Spleen (tissue), 11 donors: ENCODE measurements around the gene DBH. TPM values are rescaled to one million over a fixed set of nuclear protein-coding genes. Genes with fewer than 3 reads are reported as not detected.

Experiments used
- DNase-seq: peaks from one replicate; pipeline ENCODE4 v3.0.0-alpha.2; 2020
- H3K27ac ChIP-seq, 8 donors: fragments of 200-600 bp; sonication (generic) in 7 of 8; 1 replicate in 4 of 8; 2 replicates in 4 of 8; pipeline versions ENCODE4 v1.5.0 to v1.8.0; 2016 to 2021; ENCODE audit warnings: inconsistent platforms in 4 of 8, mild to moderate bottlenecking in 4 of 8, moderate library complexity in 1 of 8
- H3K27me3 ChIP-seq, 7 donors: fragments of 200-600 bp; sonication (generic) in 6 of 7; replicated peaks in 1 of 7; 1 replicate in 4 of 7; 2 replicates in 3 of 7; pipeline versions ENCODE4 v1.5.0 to v1.8.0; 2016 to 2021; ENCODE audit warnings: inconsistent platforms in 3 of 7, mild to moderate bottlenecking in 1 of 7
- H3K36me3 ChIP-seq, 6 donors: fragments of 200-600 bp; sonication (generic) in 5 of 6; 1 replicate in 4 of 6; 2 replicates in 2 of 6; pipeline versions ENCODE4 v1.5.0 to v1.8.0; 2016 to 2021; ENCODE audit warnings: inconsistent platforms in 2 of 6
- H3K4me1 ChIP-seq, 6 donors: fragments of 200-600 bp; sonication (generic) in 5 of 6; 1 replicate in 3 of 6; 2 replicates in 3 of 6; pipeline versions ENCODE4 v1.5.0 to v1.8.0; 2016 to 2021; ENCODE audit warnings: inconsistent platforms in 3 of 6
- H3K4me3 ChIP-seq, 8 donors: fragments of 200-600 bp; sonication (generic) in 7 of 8; 1 replicate in 4 of 8; 2 replicates in 4 of 8; pipeline versions ENCODE4 v1.5.0 to v1.8.0; 2016 to 2021; ENCODE audit warnings: inconsistent platforms in 4 of 8, mild to moderate bottlenecking in 4 of 8, moderate library complexity in 2 of 8
- H3K9me3 ChIP-seq, 8 donors: fragments of 200-600 bp; sonication (generic) in 7 of 8; 1 replicate in 4 of 8; 2 replicates in 4 of 8; pipeline versions ENCODE4 v1.5.0 to v1.8.0; 2016 to 2021; ENCODE audit warnings: inconsistent platforms in 4 of 8
- POLR2A ChIP-seq, 3 donors: fragments of 450-650 bp; IDR thresholded peaks; one replicate each; pipeline ENCODE4 v1.5.1; 2017; ENCODE audit warnings: antibody characterized with exemption in 3 of 3, mild to moderate bottlenecking in 1 of 3
- POLR2AphosphoS5 ChIP-seq, 3 donors: sonication (generic); formaldehyde crosslinking; IDR thresholded peaks; one replicate each; pipeline ENCODE4 v1.5.1; 2017; ENCODE audit warnings: antibody characterized with exemption in 3 of 3
- WGBS, 5 donors: extraction: QIAGEN DNeasy Blood & Tissue Kit in 3 of 5; methylation state at CpG; one replicate each; pipeline versions ENCODE4 v1.1.5 to v1.1.7; 2013 to 2018; 5-methylcytosine and 5-hydroxymethylcytosine counted together
- intact Hi-C: fragments of 100-400 bp; cut with DNase I; formaldehyde crosslinking; loops from one replicate; pipeline ENCODE4 v1.15.0; 2023; ENCODE audit warnings: low total_unique reads
- polyA plus RNA-seq, 3 donors: library from polyadenylated mRNA; stranded (reverse); fragments of 200-250 nt; gene quantifications; one replicate each; pipeline ENCODE4 v1.2.1, GENCODE V29; 2013
- total RNA-seq, 7 donors: library from RNA; depleted of rRNA in 3 of 7; stranded (reverse); fragments of >200 nt in 3 of 7; fragmentation: NEBNext Ultra II Directional in 4 of 7; extraction: Animal tissue kit (Norgen Biotek cat#: 25700) in 4 of 7; gene quantifications; one replicate each; pipeline versions ENCODE4 v1.1.0 to v1.2.1, GENCODE V29; 2016 to 2021
- TF ChIP-seq, protein P1 (sequence below), 11 experiments: fragments of 200-600 bp in 7 of 11; fragments of 450-650 bp in 4 of 11; sonication (generic) in 4 of 11; IDR thresholded peaks in 8 of 11; conservative IDR thresholded peaks in 3 of 11; 1 replicate in 7 of 11; 2 replicates in 4 of 11; pipeline versions ENCODE4 v1.4.0 to v1.8.0; 2016 to 2021; ENCODE audit warnings: antibody characterized with exemption in 11 of 11, inconsistent platforms in 4 of 11, mild to moderate bottlenecking in 1 of 11
- donor health status: healthy with polysubstance abuse.
- donor health status: DM: no; HTN: no; CAD: no; lungs with moderate emphysema.
- donor health status: DM: no; HTN: no; CAD: no.
- donor health status: Bipolar disorder and iron deficiency.
- donor health status: healthy.
- donor health status: DM: no; HTN: no; CAD: no.
- donor health status: DM: yes; HTN: yes; CAD: no.

DBH gene
- total and polyA plus RNA-seq, 10 donors = 0.03 to 1.2 (median 0.32) TPM; not detected in 2

- peaks cover 0 to 3% (median 0%) of the 10 kb centered on the region in 6 donors for H3K4me1 ChIP-seq
- intact Hi-C loops = no loop called here
- no peak for DNase-seq
- H3K27me3 ChIP-seq = peaks cover 0 to 55% (median 5%) of the 10 kb centered on the region in 7 donors
- TF ChIP-seq POLR2A (IDR thresholded peaks at IDR 0.05) (no peak), POLR2AphosphoS5 (IDR thresholded peaks at IDR 0.05) (no peak)
- TF ChIP-seq, protein P1, sequence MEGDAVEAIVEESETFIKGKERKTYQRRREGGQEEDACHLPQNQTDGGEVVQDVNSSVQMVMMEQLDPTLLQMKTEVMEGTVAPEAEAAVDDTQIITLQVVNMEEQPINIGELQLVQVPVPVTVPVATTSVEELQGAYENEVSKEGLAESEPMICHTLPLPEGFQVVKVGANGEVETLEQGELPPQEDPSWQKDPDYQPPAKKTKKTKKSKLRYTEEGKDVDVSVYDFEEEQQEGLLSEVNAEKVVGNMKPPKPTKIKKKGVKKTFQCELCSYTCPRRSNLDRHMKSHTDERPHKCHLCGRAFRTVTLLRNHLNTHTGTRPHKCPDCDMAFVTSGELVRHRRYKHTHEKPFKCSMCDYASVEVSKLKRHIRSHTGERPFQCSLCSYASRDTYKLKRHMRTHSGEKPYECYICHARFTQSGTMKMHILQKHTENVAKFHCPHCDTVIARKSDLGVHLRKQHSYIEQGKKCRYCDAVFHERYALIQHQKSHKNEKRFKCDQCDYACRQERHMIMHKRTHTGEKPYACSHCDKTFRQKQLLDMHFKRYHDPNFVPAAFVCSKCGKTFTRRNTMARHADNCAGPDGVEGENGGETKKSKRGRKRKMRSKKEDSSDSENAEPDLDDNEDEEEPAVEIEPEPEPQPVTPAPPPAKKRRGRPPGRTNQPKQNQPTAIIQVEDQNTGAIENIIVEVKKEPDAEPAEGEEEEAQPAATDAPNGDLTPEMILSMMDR (IDR thresholded peaks at IDR 0.05 in 8 of 11, conservative IDR thresholded peaks at IDR 0.05 in 3 of 11) = no peak
- H3K36me3 ChIP-seq = no peaks in the 10 kb centered on the region
- WGBS, 5 donors = 70 to 78% (median 75%) methylated on average over 11 to 27 of the region's 27 CpGs
- no peak overlapping the region for H3K4me3 ChIP-seq
- H3K9me3 ChIP-seq = no peaks in the 10 kb centered on the region
- no peak overlapping the region for H3K27ac ChIP-seq
Observed at GRCh38 chr9:133664173-133665050, 28.2 kb downstream of the DBH start.

DNA sequence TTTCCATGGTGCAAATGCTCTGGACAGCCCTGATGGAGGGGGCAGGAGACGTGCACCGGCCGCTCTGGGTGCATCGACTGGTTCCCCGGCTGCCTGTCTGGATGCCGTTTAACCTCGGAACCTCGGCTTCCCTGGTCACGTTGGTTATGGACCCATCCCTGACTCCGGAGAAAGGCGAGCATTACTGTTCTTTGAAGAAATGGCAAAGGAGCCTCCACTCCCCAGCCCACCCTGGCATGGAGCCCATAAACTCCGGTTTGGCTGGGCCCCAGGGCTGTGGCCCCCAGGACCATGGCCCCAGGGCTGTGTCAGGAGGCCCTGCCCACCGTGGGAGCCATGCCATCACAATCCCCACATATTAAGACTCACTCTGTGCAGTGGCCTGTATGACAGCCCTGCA is 28.9 kb downstream of the DBH start:
- WGBS, 5 donors = 89 to 98% (median 91%) methylated on average over 13 of the region's 13 CpGs
- Histone ChIP-seq H3K36me3 (no peaks in the 10 kb centered on the region), H3K4me3 (no peak overlapping the region), H3K9me3 (no peaks in the 10 kb centered on the region), H3K27ac (no peak overlapping the region), H3K27me3 (peaks cover 0 to 48% (median 5%) of the 10 kb centered on the region in 7 donors), H3K4me1 (no peaks in the 10 kb centered on the region)
- intact Hi-C loops = no loop called here
- no peak for TF ChIP-seq POLR2AphosphoS5 (IDR thresholded peaks at IDR 0.05)
- TF ChIP-seq, protein P1 (IDR thresholded peaks at IDR 0.05 in 8 of 11, conservative IDR thresholded peaks at IDR 0.05 in 3 of 11) = no peak
- no peak for TF ChIP-seq POLR2A (IDR thresholded peaks at IDR 0.05)
- DNase-seq = no peak

- DNase-seq = no peak
- WGBS, 5 donors = 87 to 97% (median 90%) methylated on average over 12 of the region's 12 CpGs
- Histone ChIP-seq H3K27ac (no peak overlapping the region), H3K4me1 (no peaks in the 10 kb centered on the region), H3K36me3 (no peaks in the 10 kb centered on the region), H3K4me3 (no peak overlapping the region), H3K27me3 (peaks cover 0 to 44% (median 3%) of the 10 kb centered on the region in 7 donors), H3K9me3 (no peaks in the 10 kb centered on the region)
- TF ChIP-seq POLR2AphosphoS5 (IDR thresholded peaks at IDR 0.05) = no peak
- TF ChIP-seq, protein P1 (IDR thresholded peaks at IDR 0.05 in 8 of 11, conservative IDR thresholded peaks at IDR 0.05 in 3 of 11) = no peak
- TF ChIP-seq POLR2A (IDR thresholded peaks at IDR 0.05) = no peak
- intact Hi-C loops = no loop called here
Observed at GRCh38 chr9:133665535-133665934, 29.4 kb downstream of the DBH start.

GRCh38 chr9:133666387-133666786 is 30.2 kb downstream of the DBH start:
- no peak for DNase-seq
- WGBS, 5 donors = 78 to 85% (median 83%) methylated on average over 9 of the region's 9 CpGs
- intact Hi-C loops = no loop called here

More at GRCh38 chr9:133666387-133666786, 30.2 kb downstream of the DBH start:
- TF ChIP-seq, protein P1 (IDR thresholded peaks at IDR 0.05 in 8 of 11, conservative IDR thresholded peaks at IDR 0.05 in 3 of 11) = no peak
- TF ChIP-seq POLR2AphosphoS5 (IDR thresholded peaks at IDR 0.05) (no peak), POLR2A (IDR thresholded peaks at IDR 0.05) (no peak)
- H3K27me3 ChIP-seq = peaks cover 0 to 35% (median 0%) of the 10 kb centered on the region in 7 donors
- no peaks in the 10 kb centered on the region for H3K4me1 ChIP-seq
- H3K9me3 ChIP-seq = no peaks in the 10 kb centered on the region
- H3K4me3 ChIP-seq = no peak overlapping the region
- H3K36me3 ChIP-seq = no peaks in the 10 kb centered on the region
- no peak overlapping the region for H3K27ac ChIP-seq
